Brain microvascular endothelial cell (primary cell): ENCODE results near the gene GIMD1.

Source experiments
- DNase-seq: peaks from one replicate; pipeline ENCODE4 v3.0.0-alpha.2; 2020
- H3K27ac ChIP-seq: fragments of 250-450 bp; sonication (Bioruptor Pico); 2 replicates; pipeline ENCODE4 v1.5.1; 2020; ENCODE audit warnings: mild to moderate bottlenecking, moderate library complexity
- H3K27me3 ChIP-seq: fragments of 250-450 bp; sonication (Bioruptor Pico); replicated peaks from 2 replicates; pipeline ENCODE4 v1.5.1; 2020; ENCODE audit warnings: mild to moderate bottlenecking
- H3K36me3 ChIP-seq: fragments of 250-450 bp; sonication (Bioruptor Pico); replicated peaks from 2 replicates; pipeline ENCODE4 v1.5.1; 2020; ENCODE audit warnings: mild to moderate bottlenecking
- H3K4me3 ChIP-seq: 2 replicates; pipeline ENCODE4 v1.5.1; 2011; ENCODE audit warnings: low read depth, mild to moderate bottlenecking, control low read depth, low read length, moderate library complexity
- CTCF ChIP-seq: IDR thresholded peaks from 2 replicates; pipeline ENCODE4 v1.5.1; 2011; ENCODE audit warnings: low read depth, mild to moderate bottlenecking, moderate library complexity, low read length, control low read depth, inconsistent platforms; ENCODE audit errors: missing control alignments
- in situ Hi-C: cut with HindIII; loops from 2 replicates; pipeline ENCODE4 v1.10.0; 2017; ENCODE audit warnings: low sequenced_read_pairs, low pct_ligation_motif_present

The GIMD1 gene

GRCh38 chr4:106362086-106362825 lies 6.3 kb downstream of the GIMD1 start:
- no peak overlapping the region for H3K27ac ChIP-seq
- no peak for TF ChIP-seq CTCF
- no peaks in the 10 kb centered on the region for H3K36me3 ChIP-seq
- DNase-seq: no peak
- H3K4me3 ChIP-seq: no peak overlapping the region
- in situ Hi-C loops: no loop called here
- no peaks in the 10 kb centered on the region for H3K27me3 ChIP-seq

DNA sequence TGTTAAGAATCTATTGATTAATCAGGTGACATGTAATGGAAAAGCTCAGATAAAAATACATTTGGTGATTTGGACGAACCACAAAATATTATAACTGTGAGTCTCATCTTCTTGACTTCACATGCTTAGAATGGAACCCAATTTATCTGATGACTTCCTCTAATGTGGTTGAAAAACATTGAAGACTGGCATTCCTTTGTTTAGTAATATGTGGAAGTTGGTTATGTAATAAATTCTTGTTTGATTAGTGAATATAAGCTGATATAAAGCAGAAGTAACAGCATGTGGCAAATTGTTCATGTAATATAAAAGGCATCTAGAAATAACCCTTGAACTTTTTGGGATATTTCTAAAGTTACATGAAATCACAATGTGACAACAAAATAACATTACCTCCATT lies 9.7 kb downstream of the GIMD1 start:
- no peak for TF ChIP-seq CTCF
- no peaks in the 10 kb centered on the region for H3K36me3 ChIP-seq
- no peak overlapping the region for H3K4me3 ChIP-seq
- no peak for DNase-seq
- in situ Hi-C loops: no loop called here
- no peaks in the 10 kb centered on the region for H3K27me3 ChIP-seq
- H3K27ac ChIP-seq: no peak overlapping the region

DNA sequence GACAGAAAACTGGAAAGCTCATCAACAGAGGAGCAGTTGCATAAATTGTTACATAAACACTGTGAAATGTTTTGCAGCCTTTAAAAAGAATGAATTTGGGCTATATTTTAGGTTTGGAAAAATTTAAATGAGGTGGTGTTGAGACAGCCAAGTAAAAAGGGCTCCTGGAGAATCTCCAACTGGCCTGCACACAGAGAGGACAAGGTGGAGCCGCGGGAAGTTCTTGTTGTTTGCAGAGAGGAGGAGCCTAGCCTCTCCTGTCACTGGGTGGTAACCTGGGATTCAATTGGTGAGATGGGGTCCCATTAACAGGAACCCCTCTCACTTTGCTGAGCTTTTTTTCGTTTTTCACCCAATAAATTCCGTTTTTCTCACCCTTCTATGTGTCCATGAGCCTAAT lies 13.4 kb downstream of the GIMD1 start:
- Histone ChIP-seq H3K27ac (no peak overlapping the region), H3K27me3 (no peaks in the 10 kb centered on the region), H3K4me3 (no peak overlapping the region), H3K36me3 (no peaks in the 10 kb centered on the region)
- TF ChIP-seq CTCF: no peak
- in situ Hi-C loops: no loop called here
- no peak for DNase-seq

- DNase-seq: no peak
- Histone ChIP-seq H3K27ac (no peak overlapping the region), H3K27me3 (no peaks in the 10 kb centered on the region), H3K4me3 (no peak overlapping the region), H3K36me3 (no peaks in the 10 kb centered on the region)
- in situ Hi-C loops: no loop called here
- no peak for TF ChIP-seq CTCF
These were observed 14.8 kb downstream of the GIMD1 start for GRCh38 chr4:106353786-106354185.

GRCh38 chr4:106351016-106351415 lies 17.6 kb downstream of the GIMD1 start:
- in situ Hi-C loops: no loop called here
- H3K4me3 ChIP-seq: no peak overlapping the region
- TF ChIP-seq CTCF: no peak
- peaks cover 7% of the 10 kb centered on the region for H3K36me3 ChIP-seq
- H3K27me3 ChIP-seq: no peaks in the 10 kb centered on the region
- no peak for DNase-seq
- no peak overlapping the region for H3K27ac ChIP-seq

DNA sequence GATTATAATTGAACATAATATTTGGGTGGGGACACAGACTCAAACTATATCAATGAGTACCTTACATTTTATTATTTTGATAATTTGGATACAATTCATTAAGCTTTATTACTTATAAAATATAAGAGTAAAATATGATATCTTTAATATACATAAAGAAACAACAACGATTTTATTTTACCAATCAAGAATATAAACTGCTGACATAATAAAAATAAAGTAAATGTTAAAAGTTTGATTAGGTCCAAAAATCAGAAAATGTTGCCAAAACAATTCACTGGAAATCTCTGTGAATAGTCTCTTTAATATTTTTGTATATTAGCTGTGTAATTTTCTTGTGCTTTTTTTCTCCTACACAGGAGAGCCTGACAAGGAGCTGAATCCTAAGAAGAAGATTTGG lies 21.4 kb downstream of the GIMD1 start:
- H3K27me3 ChIP-seq: no peaks in the 10 kb centered on the region
- no peak overlapping the region for H3K27ac ChIP-seq
- no peak for DNase-seq
- in situ Hi-C loops: no loop called here
- no peak for TF ChIP-seq CTCF
- H3K4me3 ChIP-seq: no peak overlapping the region
- peaks cover 7% of the 10 kb centered on the region for H3K36me3 ChIP-seq
